Parathyroid adenoma (tissue), 2 donors: ENCODE results near the gene SUSD1.

Experiments used
- H2AFZ ChIP-seq: fragments of 300-600 bp; sonication (generic); one replicate; pipeline ENCODE4 v1.7.0; 2017; ENCODE audit warnings: antibody characterized with exemption, mild to moderate bottlenecking
- H3K27ac ChIP-seq: fragments of 300-600 bp; sonication (generic); one replicate; pipeline ENCODE4 v1.7.0; 2017
- H3K27me3 ChIP-seq: fragments of 300-600 bp; sonication (generic); one replicate; pipeline ENCODE4 v1.7.0; 2017; ENCODE audit warnings: low read length; ENCODE audit not compliant: control insufficient read depth, insufficient read depth
- H3K36me3 ChIP-seq: fragments of 300-600 bp; sonication (generic); one replicate; pipeline ENCODE4 v1.7.0; 2017; ENCODE audit warnings: low read length; ENCODE audit not compliant: control insufficient read depth, insufficient read depth
- H3K4me1 ChIP-seq: fragments of 300-600 bp; sonication (generic); one replicate; pipeline ENCODE4 v1.7.0; 2017; ENCODE audit warnings: control low read depth
- H3K4me2 ChIP-seq: fragments of 300-600 bp; sonication (generic); one replicate; pipeline ENCODE4 v1.7.0; 2017; ENCODE audit warnings: low read length
- H3K4me3 ChIP-seq: fragments of 300-600 bp; sonication (generic); one replicate; pipeline ENCODE4 v1.7.0; 2017; ENCODE audit warnings: low read depth, low read length
- H3K79me2 ChIP-seq: fragments of 300-600 bp; sonication (generic); one replicate; pipeline ENCODE4 v1.7.0; 2017; ENCODE audit warnings: control low read depth
- H3K9ac ChIP-seq: fragments of 300-600 bp; sonication (generic); one replicate; pipeline ENCODE4 v1.7.0; 2017; ENCODE audit warnings: mild to moderate bottlenecking
- H3K9me3 ChIP-seq: fragments of 300-600 bp; sonication (generic); one replicate; pipeline ENCODE4 v1.7.0; 2017; ENCODE audit warnings: low read length; ENCODE audit not compliant: control insufficient read depth
- CTCF ChIP-seq: fragments of 300-600 bp; sonication (generic); IDR thresholded peaks from one replicate; pipeline ENCODE4 v1.7.0; 2017; ENCODE audit warnings: antibody characterized with exemption, mild to moderate bottlenecking
- donor health status: primary hyperparathyroidism.

Gene SUSD1

GRCh38 chr9:112003538-112003937 is 171.6 kb downstream of the SUSD1 start:
- no peak overlapping the region for H3K4me3 ChIP-seq
- no peaks in the 10 kb centered on the region for H3K4me1 ChIP-seq
- H2AFZ ChIP-seq: no peak overlapping the region
- no peaks in the 10 kb centered on the region for H3K9me3 ChIP-seq
- no peak overlapping the region for H3K9ac ChIP-seq
- no peaks in the 10 kb centered on the region for H3K79me2 ChIP-seq
- no peak overlapping the region for H3K4me2 ChIP-seq
- no peaks in the 10 kb centered on the region for H3K27me3 ChIP-seq
- H3K27ac ChIP-seq: no peak overlapping the region
- H3K36me3 ChIP-seq: no peaks in the 10 kb centered on the region
- TF ChIP-seq CTCF: no peak

GRCh38 chr9:112002847-112003457 is 172.1 kb downstream of the SUSD1 start:
- H3K9ac ChIP-seq: no peak overlapping the region
- no peak overlapping the region for H3K4me3 ChIP-seq
- H2AFZ ChIP-seq: no peak overlapping the region
- H3K27me3 ChIP-seq: no peaks in the 10 kb centered on the region
- H3K79me2 ChIP-seq: no peaks in the 10 kb centered on the region
- no peaks in the 10 kb centered on the region for H3K9me3 ChIP-seq
- no peak for TF ChIP-seq CTCF
- no peaks in the 10 kb centered on the region for H3K36me3 ChIP-seq
- H3K4me1 ChIP-seq: no peaks in the 10 kb centered on the region
- H3K4me2 ChIP-seq: no peak overlapping the region
- no peak overlapping the region for H3K27ac ChIP-seq

GRCh38 chr9:112002131-112002846 is 172.8 kb downstream of the SUSD1 start:
- Histone ChIP-seq H3K4me2 (no peak overlapping the region), H3K9ac (no peak overlapping the region), H3K36me3 (no peaks in the 10 kb centered on the region), H3K27me3 (no peaks in the 10 kb centered on the region), H3K4me3 (no peak overlapping the region), H2AFZ (no peak overlapping the region), H3K79me2 (no peaks in the 10 kb centered on the region), H3K9me3 (no peaks in the 10 kb centered on the region), H3K4me1 (no peaks in the 10 kb centered on the region), H3K27ac (no peak overlapping the region)
- no peak for TF ChIP-seq CTCF

- H3K27ac ChIP-seq: no peak overlapping the region
- TF ChIP-seq CTCF: no peak
- no peaks in the 10 kb centered on the region for H3K79me2 ChIP-seq
- no peaks in the 10 kb centered on the region for H3K9me3 ChIP-seq
- no peaks in the 10 kb centered on the region for H3K36me3 ChIP-seq
- H3K4me3 ChIP-seq: no peak overlapping the region
- H3K9ac ChIP-seq: no peak overlapping the region
- no peak overlapping the region for H3K4me2 ChIP-seq
- H3K4me1 ChIP-seq: no peaks in the 10 kb centered on the region
- H2AFZ ChIP-seq: no peak overlapping the region
- no peaks in the 10 kb centered on the region for H3K27me3 ChIP-seq
These were observed 174.4 kb downstream of the SUSD1 start for GRCh38 chr9:112000743-112001142.

- H3K36me3 ChIP-seq: no peaks in the 10 kb centered on the region
- no peak for TF ChIP-seq CTCF
- H2AFZ ChIP-seq: no peak overlapping the region
- H3K9me3 ChIP-seq: no peaks in the 10 kb centered on the region
- no peak overlapping the region for H3K27ac ChIP-seq
- no peak overlapping the region for H3K4me3 ChIP-seq
- H3K4me2 ChIP-seq: no peak overlapping the region
- no peak overlapping the region for H3K9ac ChIP-seq
- H3K4me1 ChIP-seq: no peaks in the 10 kb centered on the region
- no peaks in the 10 kb centered on the region for H3K27me3 ChIP-seq
- no peaks in the 10 kb centered on the region for H3K79me2 ChIP-seq
These were observed 175.8 kb downstream of the SUSD1 start for GRCh38 chr9:111999319-111999718.
